Neural progenitor cell (in vitro differentiated cells): ENCODE results near the gene ZNF667.

Source experiments
- EZH2phosphoT487 ChIP-seq: fragments of 200-600 bp; sonication (generic); IDR thresholded peaks from 2 replicates; pipeline ENCODE4 v1.6.1; 2017; ENCODE audit warnings: antibody characterized with exemption
- TF ChIP-seq, protein P1 (sequence below): fragments of 200-600 bp; sonication (generic); IDR thresholded peaks from 2 replicates; pipeline ENCODE4 v1.5.1; 2017; ENCODE audit warnings: antibody characterized with exemption, mild to moderate bottlenecking

DNA sequence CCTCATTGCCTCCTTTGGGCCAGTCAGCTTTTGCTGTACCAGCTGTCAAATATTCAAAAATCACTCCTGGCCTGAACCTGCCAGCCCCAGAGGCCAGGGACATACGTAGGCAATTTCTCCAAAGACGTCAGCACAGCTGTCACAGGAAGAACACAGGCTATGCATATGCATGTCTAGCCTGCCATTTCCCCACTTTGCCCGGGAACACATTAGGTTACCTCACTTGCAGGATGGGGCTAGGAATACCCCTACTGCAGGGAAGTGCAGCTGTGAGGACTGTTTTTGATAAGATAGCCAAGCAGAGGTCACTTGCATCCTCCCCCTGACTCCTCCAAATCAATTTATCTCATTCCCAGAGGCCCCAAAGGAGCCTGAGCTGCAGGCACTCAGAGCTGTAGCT, 2.8 kb downstream of the ZNF667 start:
- no peak for TF ChIP-seq EZH2phosphoT487
- TF ChIP-seq, protein P1, sequence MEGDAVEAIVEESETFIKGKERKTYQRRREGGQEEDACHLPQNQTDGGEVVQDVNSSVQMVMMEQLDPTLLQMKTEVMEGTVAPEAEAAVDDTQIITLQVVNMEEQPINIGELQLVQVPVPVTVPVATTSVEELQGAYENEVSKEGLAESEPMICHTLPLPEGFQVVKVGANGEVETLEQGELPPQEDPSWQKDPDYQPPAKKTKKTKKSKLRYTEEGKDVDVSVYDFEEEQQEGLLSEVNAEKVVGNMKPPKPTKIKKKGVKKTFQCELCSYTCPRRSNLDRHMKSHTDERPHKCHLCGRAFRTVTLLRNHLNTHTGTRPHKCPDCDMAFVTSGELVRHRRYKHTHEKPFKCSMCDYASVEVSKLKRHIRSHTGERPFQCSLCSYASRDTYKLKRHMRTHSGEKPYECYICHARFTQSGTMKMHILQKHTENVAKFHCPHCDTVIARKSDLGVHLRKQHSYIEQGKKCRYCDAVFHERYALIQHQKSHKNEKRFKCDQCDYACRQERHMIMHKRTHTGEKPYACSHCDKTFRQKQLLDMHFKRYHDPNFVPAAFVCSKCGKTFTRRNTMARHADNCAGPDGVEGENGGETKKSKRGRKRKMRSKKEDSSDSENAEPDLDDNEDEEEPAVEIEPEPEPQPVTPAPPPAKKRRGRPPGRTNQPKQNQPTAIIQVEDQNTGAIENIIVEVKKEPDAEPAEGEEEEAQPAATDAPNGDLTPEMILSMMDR, result no peak
